GM12874 (cell line): ENCODE data around the gene NEDD4L.

Source experiments
- TF ChIP-seq, protein P1 (sequence below): IDR thresholded peaks from 2 replicates; pipeline ENCODE4 v1.5.1; 2011; ENCODE audit warnings: low read depth, mild to moderate bottlenecking, control low read depth, low read length, moderate library complexity; ENCODE audit not compliant: insufficient read depth

NEDD4L gene

DNA sequence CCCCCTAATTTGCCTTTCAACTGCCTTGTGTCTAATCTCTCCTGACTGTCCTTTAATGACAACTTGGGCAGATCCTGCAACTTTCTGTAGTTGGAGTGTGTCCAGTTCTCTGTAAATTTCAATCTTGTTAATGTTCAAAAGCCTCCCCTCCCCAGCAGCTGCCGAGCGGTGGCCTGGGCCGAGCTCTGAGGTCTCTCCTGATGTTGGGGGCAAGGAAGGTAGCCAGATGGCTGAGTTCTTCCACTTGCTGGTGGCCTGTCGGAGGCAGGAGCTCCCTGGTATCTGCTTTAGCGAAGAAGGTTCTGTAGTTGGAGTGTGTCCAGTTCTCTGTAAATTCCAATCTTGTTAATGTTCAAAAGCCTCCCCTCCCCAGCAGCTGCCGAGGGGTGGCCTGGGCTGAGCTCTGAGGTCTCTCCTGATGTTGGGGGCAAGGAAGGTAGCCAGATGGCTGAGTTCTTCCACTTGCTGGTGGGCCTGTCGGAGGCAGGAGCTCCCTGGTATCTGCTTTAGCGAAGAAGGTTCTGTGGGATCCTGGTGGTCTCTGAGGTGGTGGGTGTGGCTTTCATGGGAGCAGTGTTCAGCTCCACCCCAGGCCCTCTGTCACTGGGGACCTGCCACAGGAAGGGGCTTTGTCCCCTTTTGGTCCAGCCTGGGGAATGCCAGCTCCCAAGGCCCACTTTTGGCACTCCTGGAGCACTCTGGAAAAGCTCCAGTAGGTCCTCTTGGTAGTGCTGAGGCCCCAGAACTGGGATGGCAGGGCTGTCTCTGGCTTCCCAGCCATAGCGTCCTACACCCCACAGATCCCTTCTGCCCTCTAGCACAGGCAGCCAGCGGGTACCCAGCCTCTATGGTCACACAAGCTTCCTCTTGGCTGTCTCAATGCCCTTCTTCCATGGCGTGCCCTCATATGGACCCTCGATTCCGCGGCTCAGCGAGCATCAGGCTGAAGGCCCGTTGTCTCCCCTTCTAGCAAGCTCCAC lies 373.0 kb downstream of the NEDD4L start:
- TF ChIP-seq, protein P1, sequence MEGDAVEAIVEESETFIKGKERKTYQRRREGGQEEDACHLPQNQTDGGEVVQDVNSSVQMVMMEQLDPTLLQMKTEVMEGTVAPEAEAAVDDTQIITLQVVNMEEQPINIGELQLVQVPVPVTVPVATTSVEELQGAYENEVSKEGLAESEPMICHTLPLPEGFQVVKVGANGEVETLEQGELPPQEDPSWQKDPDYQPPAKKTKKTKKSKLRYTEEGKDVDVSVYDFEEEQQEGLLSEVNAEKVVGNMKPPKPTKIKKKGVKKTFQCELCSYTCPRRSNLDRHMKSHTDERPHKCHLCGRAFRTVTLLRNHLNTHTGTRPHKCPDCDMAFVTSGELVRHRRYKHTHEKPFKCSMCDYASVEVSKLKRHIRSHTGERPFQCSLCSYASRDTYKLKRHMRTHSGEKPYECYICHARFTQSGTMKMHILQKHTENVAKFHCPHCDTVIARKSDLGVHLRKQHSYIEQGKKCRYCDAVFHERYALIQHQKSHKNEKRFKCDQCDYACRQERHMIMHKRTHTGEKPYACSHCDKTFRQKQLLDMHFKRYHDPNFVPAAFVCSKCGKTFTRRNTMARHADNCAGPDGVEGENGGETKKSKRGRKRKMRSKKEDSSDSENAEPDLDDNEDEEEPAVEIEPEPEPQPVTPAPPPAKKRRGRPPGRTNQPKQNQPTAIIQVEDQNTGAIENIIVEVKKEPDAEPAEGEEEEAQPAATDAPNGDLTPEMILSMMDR = no peak

DNA sequence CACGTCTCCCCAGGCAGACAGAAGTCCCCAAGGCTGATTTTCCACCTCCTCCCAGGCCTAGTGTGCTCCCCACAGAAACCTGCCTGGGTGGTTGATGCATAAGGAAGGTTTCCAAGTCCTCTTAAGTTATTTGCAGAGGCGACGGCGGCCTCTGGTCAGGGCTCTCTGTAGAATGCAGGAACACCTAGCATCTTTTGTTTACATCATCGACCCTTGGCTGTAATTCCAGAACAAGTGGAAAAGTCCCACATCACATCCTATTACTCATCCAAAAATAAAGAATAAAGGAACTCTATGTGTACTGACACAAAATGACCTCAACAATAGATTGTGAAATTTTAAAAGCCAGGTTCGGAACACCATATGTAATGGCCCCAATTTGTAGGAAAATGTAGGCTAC lies 373.7 kb downstream of the NEDD4L start:
- TF ChIP-seq, protein P1 = no peak

DNA sequence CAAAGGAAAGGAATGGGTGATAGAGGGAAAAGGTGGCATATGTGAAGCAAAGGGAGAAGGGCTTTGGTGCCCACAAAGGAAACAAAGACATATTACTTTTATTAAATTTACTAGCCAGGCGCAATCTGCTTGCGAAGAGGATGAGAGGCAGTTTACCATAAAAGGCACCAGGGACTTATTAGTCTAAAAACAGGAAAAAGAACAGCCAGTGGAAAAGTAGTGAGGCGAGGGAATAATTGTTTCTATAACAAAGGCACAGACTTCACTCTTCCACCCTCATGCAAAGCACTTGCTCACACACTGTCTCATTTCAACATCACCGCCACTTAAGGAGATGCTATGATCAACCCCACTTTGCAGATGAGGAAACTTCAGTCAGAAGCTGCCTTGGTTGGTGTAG lies 374.3 kb downstream of the NEDD4L start:
- TF ChIP-seq, protein P1 = no peak

DNA sequence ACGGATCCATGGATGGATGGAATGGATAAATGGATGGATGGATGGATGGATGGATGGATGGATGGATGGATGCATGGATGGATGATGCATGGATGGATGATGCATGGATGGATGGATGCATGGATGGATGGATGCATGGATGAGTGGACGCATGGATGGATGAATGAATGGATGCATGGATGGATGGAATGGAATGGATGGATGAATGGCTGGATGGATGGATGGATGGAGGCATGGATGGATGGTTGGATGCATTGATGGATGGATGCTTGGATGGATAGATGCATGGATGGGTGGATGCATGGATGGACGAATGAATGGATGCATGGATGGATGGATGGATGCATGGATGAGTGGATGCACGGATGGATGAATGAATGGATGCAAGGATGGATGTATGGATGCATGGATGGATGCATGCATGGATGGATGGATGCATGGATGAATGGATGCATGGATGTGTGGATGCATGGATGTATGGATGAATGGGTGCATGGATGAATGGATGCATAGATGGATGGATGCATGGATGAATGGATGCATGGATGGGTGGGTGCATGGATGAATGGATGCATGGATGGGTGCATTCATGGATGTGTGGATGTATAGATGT lies 375.7 kb downstream of the NEDD4L start:
- TF ChIP-seq, protein P1 = no peak

DNA sequence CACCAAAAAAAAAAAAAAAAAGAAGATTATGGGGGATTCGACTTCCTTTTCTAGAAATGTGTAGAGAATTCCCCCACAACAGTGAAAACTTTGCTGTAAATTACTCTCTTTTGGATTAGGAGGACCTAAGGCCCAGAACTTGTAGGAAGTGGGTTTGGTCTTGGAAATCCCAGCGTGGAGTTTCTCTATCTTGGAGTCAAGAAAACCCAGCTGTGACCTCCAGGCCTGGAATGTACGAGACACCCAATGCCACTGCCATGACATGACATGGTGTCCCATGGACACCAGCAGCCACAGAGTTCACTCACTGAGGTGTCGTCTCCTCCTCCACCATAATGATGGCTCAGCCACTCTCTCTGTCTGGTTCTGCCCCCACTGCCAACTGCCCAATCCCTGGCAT lies 382.6 kb downstream of the NEDD4L start:
- TF ChIP-seq, protein P1 = no peak

DNA sequence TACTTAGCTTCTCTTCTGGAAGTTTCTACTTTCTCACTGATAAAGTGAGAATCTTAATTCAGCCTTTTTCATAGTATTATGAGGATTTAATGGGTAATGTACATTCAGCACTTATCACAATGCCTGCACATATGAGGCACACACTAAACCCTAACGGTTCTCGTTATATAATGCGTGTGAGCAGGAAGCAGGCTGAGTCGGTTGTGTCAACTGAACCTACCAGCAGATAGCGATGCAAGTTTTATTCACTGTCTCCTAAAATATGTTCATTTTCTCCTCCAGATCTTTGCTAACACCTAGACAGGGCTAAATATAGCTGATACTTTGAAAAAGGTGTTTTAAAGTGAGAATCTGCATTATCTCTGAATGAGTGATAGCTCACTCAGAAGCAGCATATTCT lies 383.3 kb downstream of the NEDD4L start:
- TF ChIP-seq, protein P1 = no peak

DNA sequence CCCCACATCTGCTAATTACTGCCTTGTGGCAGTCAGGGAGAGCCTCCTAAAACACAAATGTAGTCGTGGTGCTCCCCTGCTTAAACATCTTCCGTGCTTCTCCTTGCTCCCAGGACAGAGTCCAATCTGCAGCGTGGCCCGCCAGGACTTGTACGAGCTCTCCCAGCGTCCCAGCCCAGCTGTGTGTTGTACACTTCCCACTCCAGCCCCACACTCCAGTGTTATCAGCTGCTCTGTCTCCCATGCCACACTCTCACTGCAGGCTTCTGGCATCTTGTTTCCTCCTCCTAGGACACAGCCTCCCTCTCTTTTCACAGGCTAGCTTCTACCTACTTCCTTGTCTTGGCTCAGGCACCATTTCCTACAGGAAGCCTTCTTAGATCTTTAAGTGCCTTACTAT lies 385.4 kb downstream of the NEDD4L start:
- TF ChIP-seq, protein P1 = no peak
